ENCODE results near the gene PODXL.

GRCh38 chr7:131527456-131527855 lies 29.0 kb downstream of the PODXL start:
- TF ChIP-seq CTCF (IDR thresholded peaks at IDR 0.05 in 4 of 5, conservative IDR thresholded peaks at IDR 0.05 in 1 of 5) (no peak), POLR2A (IDR thresholded peaks at IDR 0.05) (no peak)

Data from gastrocnemius medialis (tissue), 4 donors.